Sigmoid colon (tissue), 4 donors: ENCODE measurements around the gene SEPTIN1.

Experiments
- EP300 ChIP-seq, 4 donors: sonication (generic); formaldehyde crosslinking; IDR thresholded peaks; one replicate each; pipeline ENCODE4 v1.6.1; 2017; ENCODE audit warnings: antibody characterized with exemption in 4 of 4
- TF ChIP-seq, protein P1 (sequence below), 4 experiments: fragments of 450-650 bp in 3 of 4; fragments of 200-600 bp in 1 of 4; IDR thresholded peaks; one replicate each; pipeline ENCODE4 v1.5.1; 2016 to 2019; ENCODE audit warnings: antibody characterized with exemption in 4 of 4, mild to moderate bottlenecking in 3 of 4, moderate library complexity in 2 of 4

DNA sequence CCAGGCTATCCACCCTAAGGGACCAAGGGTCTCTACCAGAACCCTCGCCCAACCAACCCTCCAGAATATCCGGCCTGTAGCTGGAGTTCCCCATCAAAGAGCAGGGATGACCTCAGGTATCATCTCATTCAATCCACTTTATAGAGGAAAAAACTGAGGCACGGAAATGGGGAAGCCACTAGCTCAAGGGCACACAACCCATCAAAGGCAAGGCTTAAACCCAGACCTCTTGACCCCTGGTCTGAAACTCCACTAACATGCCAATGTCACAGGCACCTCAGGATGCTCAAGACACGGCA is 13.6 kb downstream of the SEPTIN1 start:
- TF ChIP-seq, protein P1, sequence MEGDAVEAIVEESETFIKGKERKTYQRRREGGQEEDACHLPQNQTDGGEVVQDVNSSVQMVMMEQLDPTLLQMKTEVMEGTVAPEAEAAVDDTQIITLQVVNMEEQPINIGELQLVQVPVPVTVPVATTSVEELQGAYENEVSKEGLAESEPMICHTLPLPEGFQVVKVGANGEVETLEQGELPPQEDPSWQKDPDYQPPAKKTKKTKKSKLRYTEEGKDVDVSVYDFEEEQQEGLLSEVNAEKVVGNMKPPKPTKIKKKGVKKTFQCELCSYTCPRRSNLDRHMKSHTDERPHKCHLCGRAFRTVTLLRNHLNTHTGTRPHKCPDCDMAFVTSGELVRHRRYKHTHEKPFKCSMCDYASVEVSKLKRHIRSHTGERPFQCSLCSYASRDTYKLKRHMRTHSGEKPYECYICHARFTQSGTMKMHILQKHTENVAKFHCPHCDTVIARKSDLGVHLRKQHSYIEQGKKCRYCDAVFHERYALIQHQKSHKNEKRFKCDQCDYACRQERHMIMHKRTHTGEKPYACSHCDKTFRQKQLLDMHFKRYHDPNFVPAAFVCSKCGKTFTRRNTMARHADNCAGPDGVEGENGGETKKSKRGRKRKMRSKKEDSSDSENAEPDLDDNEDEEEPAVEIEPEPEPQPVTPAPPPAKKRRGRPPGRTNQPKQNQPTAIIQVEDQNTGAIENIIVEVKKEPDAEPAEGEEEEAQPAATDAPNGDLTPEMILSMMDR (IDR thresholded peaks at IDR 0.05): no peak
- TF ChIP-seq EP300 (IDR thresholded peaks at IDR 0.05): no peak
